ENCODE measurements around the gene EPB41. TPM values are rescaled to one million over a fixed set of nuclear protein-coding genes. Genes with fewer than 3 reads are reported as not detected.
A peak's percentile ranks its signal among the peaks of the same experiment; 100 is the strongest.

Gene EPB41
- total RNA-seq (39.7 and 45.7 TPM in 2 replicates), polyA plus RNA-seq (20.2 and 22.3 TPM in 2 replicates), polyA minus RNA-seq (58.5 and 75.6 TPM in 2 replicates), Bru-seq, nascent RNA (percentile 75 among the genes with signal in this experiment), BruChase-seq, experiment 1, labeled RNA remaining after a 6-hour chase (percentile 75 among the genes with signal in this experiment), BruChase-seq, experiment 2, labeled RNA remaining after a 2-hour chase (percentile 69 among the genes with signal in this experiment)
- polyA plus RNA-seq (2011; cell fraction: cytosol; rRNA removed): 22.4 and 23.7 TPM in 2 replicates
- 58.9 and 63.0 TPM in 2 replicates for polyA plus RNA-seq (2011; cell fraction: nucleus; rRNA removed)
- polyA plus RNA-seq (2012): 16.3 and 16.4 TPM in 2 replicates
- 24.5 TPM for polyA minus RNA-seq (2011; cell fraction: cytosol; rRNA and poly(A)+ RNA removed)
- 79.0 and 100 TPM in 2 replicates for polyA minus RNA-seq (2011; cell fraction: nucleus; rRNA and poly(A)+ RNA removed)
- long read RNA-seq, partial matches to known transcripts: 10 of 28 reads
- long read RNA-seq, other reads (novel, unspliced or antisense): 18 of 28 reads

DNA sequence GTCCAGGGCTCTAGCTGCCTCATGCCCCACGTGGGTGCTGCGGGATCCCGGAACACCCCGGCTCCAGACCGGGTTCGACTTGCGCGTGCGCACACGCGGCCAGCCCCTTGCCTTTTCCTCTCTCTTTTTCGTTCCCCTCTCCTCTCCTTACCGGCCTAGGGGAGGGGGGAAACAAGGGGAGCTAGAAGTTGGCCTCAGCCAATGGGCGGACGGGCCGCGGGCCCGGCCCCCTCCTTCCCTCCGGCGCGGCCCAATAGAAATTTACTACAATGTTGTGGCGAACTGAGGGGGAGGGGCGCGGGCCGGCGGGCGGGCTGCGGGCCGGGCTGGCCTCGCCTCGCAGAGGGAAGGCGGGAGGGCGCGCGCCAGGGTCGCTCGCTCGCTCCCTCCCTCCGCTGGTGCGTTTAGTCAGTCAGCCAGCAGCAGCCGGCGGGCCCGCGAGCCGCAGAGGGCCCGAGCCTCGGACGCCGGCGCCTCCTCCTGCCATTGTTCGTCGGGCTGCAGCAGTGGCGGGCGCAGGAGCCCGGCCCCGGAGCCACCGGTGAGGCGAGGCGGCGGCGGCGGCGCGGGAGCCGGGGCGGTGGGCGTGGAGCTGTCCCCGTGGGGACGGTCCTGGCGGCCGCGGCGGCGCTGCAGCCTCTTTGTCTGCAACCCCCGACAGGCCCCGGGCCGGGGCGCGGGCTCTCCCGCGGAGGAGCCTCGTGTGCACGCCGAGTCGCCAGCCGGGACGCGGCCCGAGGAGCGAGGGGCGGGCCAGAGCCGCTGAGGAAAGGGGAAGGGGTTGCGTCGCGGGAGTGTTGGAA, at the start of gene EPB41:
EPB41 (plus strand) TSS at position 342 of the 803 bp plus-strand sequence. CDS start 72,869 bp downstream, outside the sequence.
- no peaks in the 10 kb centered on the region for H3K27me3 ChIP-seq (ENCODE audit: control insufficient read depth in 2 of 2, insufficient read depth in 2 of 2, low read length in 2 of 2)
- H3K36me3 ChIP-seq (ENCODE audit: control insufficient read depth in 2 of 2, extremely low read depth in 1 of 2, insufficient read depth in 2 of 2, low read length in 2 of 2): no peaks in the 10 kb centered on the region
- TF ChIP-seq POLR2AphosphoS5 (IDR thresholded peaks at IDR 0.05; ENCODE audit: insufficient read depth, low read depth, low read length): peak; percentile 50
- TF ChIP-seq MAX (IDR thresholded peaks at IDR 0.05; ENCODE audit: insufficient read depth, insufficient read length): peak; percentile 52
- TF ChIP-seq FOS (IDR thresholded peaks at IDR 0.05; ENCODE audit: borderline replicate concordance, insufficient read depth, low read length): no peak
- CTCF ChIA-PET: interaction anchor here (0.6 to 4.2 kb wide), 11 partner anchors 11 to 288 kb away, joined by 3 to 27 read pairs (median 5); partner anchors contain the start of gene SRSF4
- peak within 1 kb of the TSS; percentile 91 for H2AFZ ChIP-seq (ENCODE audit: low read depth, low read length)
- H3K27ac ChIP-seq (ENCODE audit: insufficient read depth, low read depth, low read length): peak within 1 kb of the TSS; percentile 9
- no peaks in the 10 kb centered on the region for H3K79me2 ChIP-seq (ENCODE audit: control insufficient read depth, insufficient read depth, low read length)
- H3K4me3 ChIP-seq (replicated peaks in 1 of 3; ENCODE audit: insufficient read depth in 1 of 3, low read depth in 1 of 3, low read length in 3 of 3): peak within 1 kb of the TSS; percentile 39 to 54 (median 52)
- BruUV-seq (replicated peaks): no TSS peak
- intact Hi-C loops (cut with micrococcal nuclease): loop anchor here (1.0 kb wide), 2 partner anchors 13 to 27 kb away; no protein-coding TSS in a partner anchor
- FAIRE-seq (peak; percentile 97), DNase-seq (ENCODE audit: low read depth, low spot score) (peak; percentile 95)
- peak within 1 kb of the TSS; percentile 43 for H3K9ac ChIP-seq (replicated peaks; ENCODE audit: extremely low read depth, insufficient read depth, low read length)
- dilution Hi-C loops (cut with MboI; ENCODE audit: extremely low pct_ligation_motif_present, low sequenced_read_pairs): no loop called here
- H3K4me1 ChIP-seq (ENCODE audit: control insufficient read depth, extremely low read depth, insufficient read depth, low read length): peaks cover 10% of the 10 kb centered on the region
- peak within 1 kb of the TSS; percentile 77 for H3K4me2 ChIP-seq (ENCODE audit: insufficient read depth, low read length)
- no peaks in the 10 kb centered on the region for H3K9me1 ChIP-seq (replicated peaks; ENCODE audit: control insufficient read depth, extremely low read depth, insufficient read depth, low read length)
- no peaks in the 10 kb centered on the region for H3K9me3 ChIP-seq (replicated peaks; ENCODE audit: control insufficient read depth, insufficient read depth, low read length)
- POLR2A ChIA-PET: interaction anchor here (1.0 kb wide), 1 partner anchor 29 kb away, joined by 3 read pairs; no protein-coding TSS in a partner anchor
- no peaks in the 10 kb centered on the region for H4K20me1 ChIP-seq (replicated peaks; ENCODE audit: control insufficient read depth, extremely low read depth, insufficient read depth, low read length)

All from endothelial cell of umbilical vein (primary cell).